CD8-positive, alpha-beta memory T cell (primary cell): ENCODE data around the gene HNMT. TPM values are rescaled to one million over a fixed set of nuclear protein-coding genes. Genes with fewer than 3 reads are reported as not detected.

Experiments
- CTCF ChIA-PET: fragments of 350-600 bp; sonication (Branson Sonifier 250); formaldehyde crosslinking; loops from one replicate; lab custom pipeline; 2021; ENCODE audit warnings: antibody characterized with exemption; lab: Charles Lee
- POLR2A ChIA-PET: fragments of 350-600 bp; sonication (Branson Sonifier 250); formaldehyde crosslinking; loops from one replicate; lab custom pipeline; 2021; ENCODE audit warnings: antibody characterized with exemption; lab: Charles Lee
- DNase-seq, 5 donors: peaks; one replicate each; pipeline versions ENCODE4 v3.0.0 to v3.0.0-alpha.2; 2020 to 2022; ENCODE audit warnings: mixed read lengths in 1 of 5
- H3K27ac ChIP-seq: one replicate; pipeline ENCODE4 v1.7.0; 2013; ENCODE audit warnings: low read depth, mild to moderate bottlenecking, low read length, moderate library complexity
- H3K27me3 ChIP-seq: 2 replicates; pipeline ENCODE4 v1.7.0; 2013; ENCODE audit warnings: low read length, mild to moderate bottlenecking; ENCODE audit not compliant: insufficient read depth, poor library complexity, severe bottlenecking
- H3K36me3 ChIP-seq: 2 replicates; pipeline ENCODE4 v1.7.0; 2013; ENCODE audit warnings: mild to moderate bottlenecking, low read length, moderate library complexity; ENCODE audit not compliant: insufficient read depth
- H3K4me1 ChIP-seq: 2 replicates; pipeline ENCODE4 v1.7.0; 2013; ENCODE audit warnings: mild to moderate bottlenecking, low read length, moderate library complexity; ENCODE audit not compliant: insufficient read depth
- H3K4me3 ChIP-seq: 2 replicates; pipeline ENCODE4 v1.7.0; 2013; ENCODE audit warnings: mild to moderate bottlenecking, low read length
- H3K9me3 ChIP-seq: 2 replicates; pipeline ENCODE4 v1.7.0; 2013; ENCODE audit warnings: mild to moderate bottlenecking, low read length
- H3K27ac Mint-ChIP-seq, 8 donors: one replicate each; pipeline ENCODE4 v1.8.0; 2020 to 2021; ENCODE audit warnings: mixed read lengths in 8 of 8, mild to moderate bottlenecking in 6 of 8, inconsistent platforms in 3 of 8, moderate library complexity in 3 of 8
- H3K27me3 Mint-ChIP-seq, 2 donors: one replicate each; pipeline ENCODE4 v1.8.0; 2020 to 2021; ENCODE audit warnings: mixed read lengths in 2 of 2, mild to moderate bottlenecking in 1 of 2, moderate library complexity in 1 of 2
- H3K36me3 Mint-ChIP-seq, 3 donors: one replicate each; pipeline ENCODE4 v1.8.0; 2020 to 2021; ENCODE audit warnings: mixed read lengths in 3 of 3, inconsistent platforms in 1 of 3, mild to moderate bottlenecking in 1 of 3
- H3K4me1 Mint-ChIP-seq, 3 donors: one replicate each; pipeline ENCODE4 v1.8.0; 2020 to 2021; ENCODE audit warnings: mixed read lengths in 3 of 3, inconsistent platforms in 1 of 3, mild to moderate bottlenecking in 1 of 3
- H3K4me3 Mint-ChIP-seq, 7 donors: one replicate each; pipeline ENCODE4 v1.8.0; 2020 to 2021; ENCODE audit warnings: mixed read lengths in 7 of 7, mild to moderate bottlenecking in 6 of 7, moderate library complexity in 4 of 7, inconsistent platforms in 2 of 7
- H3K9me3 Mint-ChIP-seq, 5 donors: one replicate each; pipeline ENCODE4 v1.8.0; 2020 to 2022; ENCODE audit warnings: mixed read lengths in 5 of 5, mild to moderate bottlenecking in 3 of 5, moderate library complexity in 2 of 5, inconsistent platforms in 1 of 5
- polyA plus RNA-seq: library from polyadenylated mRNA; unstranded; fragments of 300-500 nt; fragmentation: Illumina TruSeq; gene quantifications from one replicate; pipeline ENCODE4 v1.2.3, GENCODE V29; 2021
- total RNA-seq, 2 experiments: library from RNA; stranded (reverse); gene quantifications; one replicate each; pipeline ENCODE4 v1.2.3, GENCODE V29; 2021

Gene HNMT
- total and polyA plus RNA-seq, 3 experiments from 2014 or later, result 0.61 to 0.78 TPM; not detected in 1

DNA sequence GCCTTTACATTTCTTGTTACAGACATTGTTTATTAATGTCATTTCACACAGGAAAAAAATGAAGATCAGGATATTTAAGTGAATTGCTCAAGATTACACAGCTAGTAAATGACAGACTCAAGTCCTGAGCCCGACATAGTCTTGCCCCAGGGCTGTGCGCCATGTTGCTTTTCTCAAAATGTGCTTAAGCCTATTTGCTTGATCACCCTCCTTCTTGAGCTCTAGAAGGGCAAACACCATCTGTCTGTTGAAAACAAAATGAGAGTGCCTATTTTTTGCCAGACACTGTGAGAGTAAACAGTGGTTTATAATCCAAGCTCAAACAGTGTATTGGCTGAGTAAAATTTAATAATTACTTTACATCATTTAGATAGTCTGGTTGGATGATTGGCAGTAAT, 34.8 kb upstream of the HNMT start:
- Histone ChIP-seq H3K27ac (no peak overlapping the region), H3K27me3 (no peaks in the 10 kb centered on the region), H3K36me3 (no peaks in the 10 kb centered on the region), H3K9me3 (no peaks in the 10 kb centered on the region), H3K4me1 (no peaks in the 10 kb centered on the region), H3K4me3 (no peak overlapping the region)
- no peaks in the 10 kb centered on the region for H3K27me3 Mint-ChIP-seq
- CTCF ChIA-PET, result no interaction called here
- no peak overlapping the region for H3K27ac Mint-ChIP-seq
- H3K4me3 Mint-ChIP-seq, result no peak overlapping the region
- peaks cover 0 to 2% (median 0%) of the 10 kb centered on the region in 5 donors for H3K9me3 Mint-ChIP-seq
- H3K36me3 Mint-ChIP-seq, result peaks cover 0 to 2% (median 0%) of the 10 kb centered on the region in 3 donors
- POLR2A ChIA-PET, result no interaction called here
- no peak for DNase-seq
- H3K4me1 Mint-ChIP-seq, result no peaks in the 10 kb centered on the region

DNA sequence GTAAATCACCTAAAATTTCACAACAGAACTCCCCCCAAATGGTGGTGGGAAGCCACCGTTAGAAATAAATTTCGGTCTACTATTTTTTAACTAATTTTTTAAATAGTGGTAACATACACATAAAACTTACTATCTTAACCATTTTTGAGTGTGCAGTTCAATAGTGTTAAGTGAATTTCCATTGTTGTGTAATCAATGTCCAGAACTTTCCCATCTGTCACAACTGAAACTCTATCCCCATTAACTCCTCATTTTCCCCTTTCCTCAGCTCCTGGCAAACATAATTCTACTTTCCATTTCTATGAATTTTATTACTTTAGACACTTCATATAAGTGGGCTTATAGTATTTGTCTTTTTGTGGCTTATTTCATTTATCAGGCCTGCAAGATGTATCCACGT, 34.1 kb upstream of the HNMT start:
- peaks cover 0 to 2% (median 0%) of the 10 kb centered on the region in 5 donors for H3K9me3 Mint-ChIP-seq
- no peak overlapping the region for H3K27ac Mint-ChIP-seq
- H3K4me3 ChIP-seq, result no peak overlapping the region
- no peaks in the 10 kb centered on the region for H3K4me1 ChIP-seq
- no peaks in the 10 kb centered on the region for H3K36me3 ChIP-seq
- H3K27me3 ChIP-seq, result no peaks in the 10 kb centered on the region
- POLR2A ChIA-PET, result no interaction called here
- no peak overlapping the region for H3K27ac ChIP-seq
- H3K4me1 Mint-ChIP-seq, result no peaks in the 10 kb centered on the region
- no peak for DNase-seq
- H3K9me3 ChIP-seq, result no peaks in the 10 kb centered on the region
- H3K4me3 Mint-ChIP-seq, result no peak overlapping the region
- CTCF ChIA-PET, result no interaction called here
- H3K27me3 Mint-ChIP-seq, result no peaks in the 10 kb centered on the region
- H3K36me3 Mint-ChIP-seq, result peaks cover 0 to 2% (median 0%) of the 10 kb centered on the region in 3 donors

DNA sequence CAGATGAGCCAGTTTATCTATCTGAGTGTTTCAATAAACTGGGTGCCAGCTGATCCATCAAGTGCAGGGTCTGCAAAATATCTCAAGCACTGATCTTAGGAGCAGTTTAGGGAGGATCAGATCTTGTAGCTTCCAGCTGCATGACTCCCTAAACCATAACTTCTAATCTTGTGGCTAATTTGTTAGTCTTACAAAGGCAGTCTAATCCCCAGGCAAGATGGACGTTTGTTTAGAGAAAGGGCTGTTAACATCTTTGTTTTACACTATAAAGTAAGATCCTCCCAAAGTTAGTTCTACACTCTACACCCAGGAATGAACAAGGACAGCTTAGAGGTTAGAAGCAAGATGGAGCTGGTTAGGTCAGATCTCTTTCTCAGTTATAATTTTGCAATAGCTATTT, 28.7 kb upstream of the HNMT start:
- no peak for DNase-seq
- H3K36me3 Mint-ChIP-seq, result peaks cover 0 to 2% (median 0%) of the 10 kb centered on the region in 3 donors
- no peaks in the 10 kb centered on the region for H3K27me3 Mint-ChIP-seq
- Histone ChIP-seq H3K36me3 (no peaks in the 10 kb centered on the region), H3K4me3 (no peak overlapping the region), H3K27ac (no peak overlapping the region), H3K9me3 (no peaks in the 10 kb centered on the region), H3K27me3 (no peaks in the 10 kb centered on the region), H3K4me1 (no peaks in the 10 kb centered on the region)
- H3K4me3 Mint-ChIP-seq, result no peak overlapping the region
- ChIA-PET POLR2A (no interaction called here), CTCF (no interaction called here)
- H3K4me1 Mint-ChIP-seq, result no peaks in the 10 kb centered on the region
- no peak overlapping the region for H3K27ac Mint-ChIP-seq
- H3K9me3 Mint-ChIP-seq, result peaks cover 0 to 2% (median 0%) of the 10 kb centered on the region in 5 donors

DNA sequence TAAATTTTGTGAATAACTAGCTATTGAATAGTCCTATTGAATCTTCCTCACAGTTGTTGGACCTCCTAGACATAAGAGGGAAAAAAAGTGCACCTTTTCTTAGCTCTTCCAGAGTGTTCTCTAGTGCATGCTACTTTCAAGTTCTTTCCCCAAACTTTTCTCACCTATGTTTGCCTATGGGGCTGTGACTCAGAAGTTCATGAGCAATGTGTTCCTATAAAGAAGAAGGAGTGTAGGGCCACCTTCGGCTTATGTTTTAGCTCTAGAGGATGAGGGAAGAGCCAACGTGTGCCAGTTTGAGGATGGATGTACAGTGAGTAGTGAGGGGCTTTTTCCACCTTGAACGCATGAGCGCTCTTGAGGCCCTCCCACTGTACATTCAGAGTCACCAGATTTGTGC, 27.0 kb upstream of the HNMT start:
- CTCF ChIA-PET, result no interaction called here
- POLR2A ChIA-PET, result no interaction called here
- peaks cover 0 to 2% (median 0%) of the 10 kb centered on the region in 3 donors for H3K36me3 Mint-ChIP-seq
- Histone ChIP-seq H3K4me3 (no peak overlapping the region), H3K27me3 (no peaks in the 10 kb centered on the region), H3K27ac (no peak overlapping the region), H3K9me3 (no peaks in the 10 kb centered on the region), H3K4me1 (no peaks in the 10 kb centered on the region), H3K36me3 (no peaks in the 10 kb centered on the region)
- peaks cover 0 to 2% (median 0%) of the 10 kb centered on the region in 5 donors for H3K9me3 Mint-ChIP-seq
- no peak for DNase-seq
- H3K4me3 Mint-ChIP-seq, result no peak overlapping the region
- H3K4me1 Mint-ChIP-seq, result no peaks in the 10 kb centered on the region
- no peaks in the 10 kb centered on the region for H3K27me3 Mint-ChIP-seq
- no peak overlapping the region for H3K27ac Mint-ChIP-seq

DNA sequence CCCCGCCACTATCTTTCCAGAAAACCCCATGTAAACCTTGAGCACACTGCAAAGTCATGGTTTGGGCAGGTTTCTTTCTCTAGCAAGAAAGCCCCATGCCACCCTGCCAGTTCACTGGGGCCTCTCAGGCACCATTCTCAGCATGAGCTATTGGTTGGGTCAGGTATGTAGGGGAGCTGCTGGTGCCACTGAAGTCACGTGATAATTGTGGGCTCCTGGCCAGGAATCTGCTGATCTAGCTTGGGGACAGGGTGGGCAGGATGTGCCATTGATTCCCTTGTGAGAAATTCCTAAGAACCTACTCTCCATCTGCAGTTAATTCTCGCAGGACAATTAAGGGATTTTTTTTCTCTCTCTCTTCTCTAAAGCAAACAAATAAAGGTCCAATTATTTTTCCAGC, 26.5 kb upstream of the HNMT start:
- Histone ChIP-seq H3K4me3 (no peak overlapping the region), H3K4me1 (no peaks in the 10 kb centered on the region), H3K27ac (no peak overlapping the region), H3K36me3 (no peaks in the 10 kb centered on the region), H3K27me3 (no peaks in the 10 kb centered on the region), H3K9me3 (no peaks in the 10 kb centered on the region)
- H3K4me3 Mint-ChIP-seq, result no peak overlapping the region
- CTCF ChIA-PET, result no interaction called here
- no peaks in the 10 kb centered on the region for H3K27me3 Mint-ChIP-seq
- no peak overlapping the region for H3K27ac Mint-ChIP-seq
- DNase-seq, result no peak
- POLR2A ChIA-PET, result no interaction called here
- no peaks in the 10 kb centered on the region for H3K4me1 Mint-ChIP-seq
- H3K36me3 Mint-ChIP-seq, result peaks cover 0 to 2% (median 0%) of the 10 kb centered on the region in 3 donors
- peaks cover 0 to 2% (median 0%) of the 10 kb centered on the region in 5 donors for H3K9me3 Mint-ChIP-seq

DNA sequence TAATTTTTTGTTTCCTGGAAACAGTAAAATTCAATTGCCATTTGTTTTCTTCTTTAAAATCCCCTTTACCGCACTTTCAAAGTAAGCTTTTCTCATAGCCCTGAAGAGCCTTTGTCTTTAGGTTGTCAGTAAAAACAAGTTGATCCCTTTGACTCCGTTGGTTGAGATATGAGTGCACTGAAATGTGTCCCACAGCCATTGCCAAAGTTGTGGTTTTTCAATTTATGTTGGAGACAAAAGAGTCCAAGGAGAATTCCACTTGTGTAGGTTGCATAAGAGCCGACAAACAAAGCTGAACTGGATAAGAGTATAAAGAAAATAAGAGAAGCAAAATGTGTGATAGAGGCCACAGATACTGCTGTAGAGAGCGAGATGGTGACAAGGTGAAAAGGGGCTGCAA, 26.1 kb upstream of the HNMT start:
- H3K9me3 ChIP-seq, result no peaks in the 10 kb centered on the region
- Mint-ChIP-seq H3K9me3 (peaks cover 0 to 2% (median 0%) of the 10 kb centered on the region in 5 donors), H3K4me3 (no peak overlapping the region), H3K36me3 (peaks cover 0 to 1% (median 0%) of the 10 kb centered on the region in 3 donors), H3K27me3 (no peaks in the 10 kb centered on the region), H3K4me1 (no peaks in the 10 kb centered on the region), H3K27ac (no peak overlapping the region)
- no peak overlapping the region for H3K4me3 ChIP-seq
- DNase-seq, result no peak
- H3K4me1 ChIP-seq, result no peaks in the 10 kb centered on the region
- ChIA-PET CTCF (no interaction called here), POLR2A (no interaction called here)
- no peaks in the 10 kb centered on the region for H3K36me3 ChIP-seq
- no peaks in the 10 kb centered on the region for H3K27me3 ChIP-seq
- H3K27ac ChIP-seq, result no peak overlapping the region

DNA sequence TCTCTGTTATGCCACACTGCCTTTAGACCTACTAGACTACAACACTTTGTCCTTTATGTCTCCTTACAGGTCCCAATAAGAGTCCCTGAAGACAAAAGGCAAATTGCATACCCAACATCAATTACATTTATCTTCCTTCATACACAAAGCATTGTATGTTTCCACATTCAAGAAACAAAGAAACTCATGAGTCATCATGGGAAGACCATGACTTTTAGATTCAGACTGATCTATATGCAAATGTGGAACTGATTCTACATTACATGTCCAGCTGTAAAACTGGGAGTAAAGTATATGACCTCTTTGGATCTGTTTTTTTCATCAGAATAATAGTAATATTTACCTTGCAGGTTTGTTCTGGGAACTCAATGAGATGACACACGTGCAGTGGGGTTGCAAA, 25.2 kb upstream of the HNMT start:
- CTCF ChIA-PET, result no interaction called here
- Histone ChIP-seq H3K4me1 (no peaks in the 10 kb centered on the region), H3K27me3 (no peaks in the 10 kb centered on the region), H3K36me3 (no peaks in the 10 kb centered on the region), H3K27ac (no peak overlapping the region), H3K9me3 (no peaks in the 10 kb centered on the region), H3K4me3 (no peak overlapping the region)
- DNase-seq, result no peak
- POLR2A ChIA-PET, result no interaction called here
- H3K36me3 Mint-ChIP-seq, result no peaks in the 10 kb centered on the region
- H3K4me1 Mint-ChIP-seq, result no peaks in the 10 kb centered on the region
- H3K4me3 Mint-ChIP-seq, result no peak overlapping the region
- no peaks in the 10 kb centered on the region for H3K27me3 Mint-ChIP-seq
- H3K9me3 Mint-ChIP-seq, result peaks cover 0 to 2% (median 0%) of the 10 kb centered on the region in 5 donors
- no peak overlapping the region for H3K27ac Mint-ChIP-seq

DNA sequence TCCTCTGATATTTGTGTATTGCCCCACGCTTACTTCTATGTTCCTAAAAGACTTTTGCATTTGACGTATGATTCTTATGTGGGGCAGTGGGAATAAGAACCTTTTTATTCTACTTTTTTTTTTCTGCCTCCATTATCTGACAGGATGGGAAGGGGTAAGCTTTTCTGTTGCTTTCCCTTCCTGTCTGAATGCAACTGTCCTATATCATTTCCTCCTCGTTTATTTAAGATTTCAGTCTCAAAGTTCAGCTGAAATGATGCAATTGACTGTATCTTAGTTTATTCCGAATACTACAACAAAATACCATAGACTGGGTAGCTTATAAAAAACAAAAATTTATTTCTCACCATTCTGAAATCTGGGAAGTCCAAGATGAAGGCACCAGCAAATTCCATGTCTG, 24.1 kb upstream of the HNMT start:
- H3K4me3 ChIP-seq, result no peak overlapping the region
- Mint-ChIP-seq H3K4me3 (no peak overlapping the region), H3K36me3 (no peaks in the 10 kb centered on the region), H3K9me3 (peaks cover 0 to 2% (median 0%) of the 10 kb centered on the region in 5 donors), H3K27me3 (no peaks in the 10 kb centered on the region), H3K27ac (no peak overlapping the region), H3K4me1 (no peaks in the 10 kb centered on the region)
- H3K9me3 ChIP-seq, result no peaks in the 10 kb centered on the region
- no peaks in the 10 kb centered on the region for H3K4me1 ChIP-seq
- no peaks in the 10 kb centered on the region for H3K36me3 ChIP-seq
- POLR2A ChIA-PET, result no interaction called here
- H3K27ac ChIP-seq, result no peak overlapping the region
- no peaks in the 10 kb centered on the region for H3K27me3 ChIP-seq
- DNase-seq, result no peak
- CTCF ChIA-PET, result no interaction called here
